ENCODE data around the gene PLA2G2F.

PLA2G2F gene

DNA sequence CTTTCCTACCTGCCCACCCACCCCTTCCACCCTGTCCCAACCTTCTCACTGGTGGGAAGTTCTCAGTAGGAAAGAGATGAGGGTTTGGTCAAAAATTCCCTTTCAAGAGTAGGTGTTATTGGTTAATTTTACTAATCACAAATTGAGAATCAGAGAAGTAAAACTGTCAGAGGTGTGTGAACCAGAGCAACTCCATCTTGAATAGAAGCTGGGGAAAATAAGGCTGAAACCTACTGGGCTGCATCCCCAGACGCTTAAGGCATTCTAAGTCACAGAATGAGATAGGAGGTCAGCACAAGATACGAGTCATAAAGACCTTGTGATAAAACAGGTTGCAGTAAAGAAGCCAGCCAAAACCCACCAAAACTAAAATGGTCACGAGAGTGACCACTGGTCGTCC, 31.3 kb upstream of the PLA2G2F start:
- TF ChIP-seq ZNF274 (IDR thresholded peaks at IDR 0.05; ENCODE audit: low read depth, low read length), result no peak
- H3K4me3 ChIP-seq (ENCODE audit: low read length), result no peak overlapping the region

DNA sequence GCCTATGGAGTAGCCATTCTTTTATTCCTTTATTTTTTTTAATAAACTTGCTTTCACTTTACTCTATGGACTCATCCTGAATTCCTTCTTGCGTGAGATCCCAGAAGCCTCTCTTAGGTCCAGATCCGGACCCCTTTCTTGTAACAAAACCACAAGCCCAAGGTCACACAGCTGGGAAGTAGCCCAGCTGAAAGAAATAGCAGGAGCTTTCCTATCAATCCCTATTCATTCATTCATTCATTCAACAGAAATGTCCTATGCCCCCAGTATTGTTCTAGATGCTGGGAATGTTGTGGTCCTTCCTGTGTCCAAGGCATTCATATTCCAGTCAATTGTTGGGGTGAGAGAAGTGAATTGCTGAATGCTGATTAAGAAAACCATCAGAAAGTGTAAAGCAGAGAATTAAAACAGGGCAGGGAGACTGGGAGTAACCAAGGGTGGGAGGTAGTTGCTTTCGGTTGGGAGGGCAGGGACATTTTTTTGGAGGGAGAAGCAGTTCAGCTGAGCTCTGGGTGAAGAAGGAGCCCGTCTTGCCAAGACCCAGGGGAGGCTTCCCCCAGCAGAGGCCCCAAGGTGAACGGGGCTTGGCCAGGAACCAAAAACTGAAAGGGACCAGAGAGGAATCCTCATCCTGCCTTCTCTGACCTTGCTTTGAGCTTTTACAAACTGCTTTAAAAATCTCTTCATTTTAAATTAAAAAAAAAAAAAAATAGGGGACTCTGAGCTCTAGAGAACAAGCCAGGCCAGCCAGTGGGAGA, 30.6 kb upstream of the PLA2G2F start:
- no peak for TF ChIP-seq ZNF274 (IDR thresholded peaks at IDR 0.05; ENCODE audit: low read depth, low read length)
- H3K4me3 ChIP-seq (ENCODE audit: low read length), result no peak overlapping the region

DNA sequence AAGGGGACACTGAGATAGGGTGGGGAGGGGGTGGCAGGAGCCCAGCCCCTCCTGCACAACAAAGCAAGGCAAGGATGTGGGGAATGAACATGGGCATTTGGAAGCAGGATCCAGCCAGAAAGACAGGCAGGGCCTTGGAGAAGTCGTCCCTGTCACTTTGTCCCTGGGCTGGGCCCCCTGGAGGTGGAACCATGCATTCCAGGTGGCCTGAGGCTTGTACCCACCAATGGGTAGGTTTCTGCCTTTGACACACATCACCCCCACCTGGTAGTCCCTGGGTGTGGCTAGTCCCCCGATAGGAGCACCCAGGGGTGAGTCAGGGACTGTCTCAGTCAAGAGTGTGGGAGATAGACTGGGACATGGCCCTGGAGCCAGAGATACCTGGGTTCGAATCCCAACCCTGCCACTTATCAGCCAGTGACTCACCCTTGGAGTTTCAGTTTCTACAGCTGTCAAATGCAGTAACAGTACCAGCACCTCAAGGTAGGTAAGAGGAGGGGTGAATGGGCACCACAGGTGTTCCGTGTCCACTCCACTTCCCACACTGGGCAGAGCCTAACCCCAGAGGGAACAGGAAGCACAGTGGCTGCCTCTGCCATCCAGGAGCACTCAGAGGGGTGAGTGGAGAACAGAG, 29.8 kb upstream of the PLA2G2F start:
- no peak overlapping the region for H3K4me3 ChIP-seq (ENCODE audit: low read length)
- no peak for TF ChIP-seq ZNF274 (IDR thresholded peaks at IDR 0.05; ENCODE audit: low read depth, low read length)

DNA sequence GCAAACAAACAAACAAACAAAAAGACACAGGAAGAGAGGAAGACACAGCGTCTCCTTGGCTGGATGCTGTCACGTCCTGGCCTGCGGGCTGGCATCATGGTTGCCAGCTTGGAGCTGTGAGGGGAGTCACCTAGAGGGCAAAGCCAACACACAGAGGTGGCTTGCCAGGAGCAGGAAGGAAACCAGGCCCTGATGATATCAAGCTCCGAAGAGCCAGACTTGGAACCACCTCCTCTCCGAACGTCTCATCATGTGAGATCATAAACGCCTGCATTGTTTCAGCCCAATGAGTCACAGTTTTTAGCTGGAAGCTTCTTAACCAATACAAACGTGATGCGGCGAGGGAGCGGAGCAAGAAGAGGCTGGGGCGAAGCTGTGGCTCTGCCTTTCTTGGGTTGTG, 28.4 kb upstream of the PLA2G2F start:
- H3K4me3 ChIP-seq (ENCODE audit: low read length), result no peak overlapping the region
- TF ChIP-seq ZNF274 (IDR thresholded peaks at IDR 0.05; ENCODE audit: low read depth, low read length), result no peak

DNA sequence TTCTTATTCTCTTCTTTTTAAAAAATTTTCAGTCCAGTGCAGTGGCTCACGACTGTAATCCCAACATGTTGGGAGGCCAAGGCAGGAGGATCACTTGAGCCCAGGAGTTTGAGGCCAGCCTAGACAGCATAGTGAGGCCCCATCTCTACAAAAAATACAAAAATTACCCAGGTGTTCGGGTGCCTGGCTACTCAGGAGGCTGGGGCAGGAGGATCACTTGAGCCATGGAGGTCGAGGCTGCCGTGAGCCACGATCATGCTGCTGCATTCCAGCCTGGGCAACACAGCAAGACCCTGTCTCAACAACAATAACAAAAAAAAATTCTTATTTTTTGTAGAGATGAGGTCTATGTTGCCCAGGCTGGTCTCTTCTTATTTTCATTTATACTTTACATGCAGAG, 27.7 kb upstream of the PLA2G2F start:
- TF ChIP-seq ZNF274 (IDR thresholded peaks at IDR 0.05; ENCODE audit: low read depth, low read length), result no peak
- H3K4me3 ChIP-seq (ENCODE audit: low read length), result no peak overlapping the region

DNA sequence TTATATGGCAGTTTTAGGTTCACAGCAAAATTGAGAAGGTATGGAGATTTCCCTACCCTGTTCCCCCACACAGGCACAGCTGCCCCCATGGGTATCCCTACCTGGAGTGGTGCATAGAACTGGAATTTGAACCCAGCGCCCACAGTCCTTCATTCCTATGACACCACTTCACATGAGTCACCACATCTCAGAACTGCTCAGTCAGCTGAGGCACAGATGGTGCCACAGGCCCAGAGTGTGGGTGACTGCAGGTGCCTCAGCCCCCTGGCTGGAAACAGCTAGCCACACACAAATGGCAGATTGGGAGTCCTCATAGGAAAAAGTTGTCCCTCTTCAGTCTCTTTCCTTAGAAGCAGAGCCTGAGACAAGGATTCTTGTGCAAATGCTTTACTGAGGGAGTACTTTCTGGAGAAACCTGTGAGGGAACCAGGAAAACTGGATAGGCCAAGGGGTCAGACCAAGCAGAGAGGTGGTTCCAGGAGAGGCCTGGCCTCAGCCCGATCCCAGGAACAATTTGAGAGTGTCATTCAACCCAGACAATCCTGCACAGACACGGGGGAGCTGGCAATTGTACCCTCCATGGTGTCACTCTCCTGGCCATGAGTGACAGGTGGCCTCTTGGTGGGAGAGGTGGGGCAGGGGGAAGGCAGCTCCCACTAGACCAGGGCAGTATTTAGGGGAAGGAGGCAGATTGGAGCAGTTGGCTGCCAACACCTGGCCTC, 26.7 kb upstream of the PLA2G2F start:
- H3K4me3 ChIP-seq (ENCODE audit: low read length), result no peak overlapping the region
- no peak for TF ChIP-seq ZNF274 (IDR thresholded peaks at IDR 0.05; ENCODE audit: low read depth, low read length)

DNA sequence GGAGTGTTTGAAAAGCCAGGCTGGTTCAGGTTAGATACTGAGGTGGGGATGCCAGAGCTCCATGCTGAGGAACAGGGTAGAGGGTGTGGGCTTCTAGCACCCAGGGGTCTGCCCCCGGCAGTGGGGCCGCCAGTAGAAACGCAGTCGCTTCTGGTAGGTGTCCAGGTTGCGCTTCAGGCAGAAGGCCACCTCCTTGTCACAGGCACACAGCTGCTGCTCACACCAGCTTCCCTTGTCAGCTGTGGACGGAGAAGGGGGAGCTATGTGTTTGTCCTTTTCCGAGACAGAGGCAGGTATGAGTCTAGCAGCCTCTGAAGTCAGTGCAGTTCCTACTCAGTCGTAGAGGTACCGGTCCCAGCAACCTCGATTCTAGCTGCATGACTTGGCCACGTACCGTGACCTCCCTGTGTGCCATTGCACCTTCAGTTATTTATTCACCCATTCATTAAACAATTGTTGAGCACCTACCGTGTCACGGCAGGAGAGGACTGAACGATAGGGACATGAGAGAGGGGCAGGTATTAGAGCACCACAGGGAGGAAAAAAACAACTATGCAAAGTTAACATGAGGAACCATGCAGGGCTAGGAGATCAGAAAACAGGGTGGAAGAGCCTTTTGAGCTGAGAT, 25.0 kb upstream of the PLA2G2F start:
- no peak for TF ChIP-seq ZNF274 (IDR thresholded peaks at IDR 0.05; ENCODE audit: low read depth, low read length)
- H3K4me3 ChIP-seq (ENCODE audit: low read length), result no peak overlapping the region

DNA sequence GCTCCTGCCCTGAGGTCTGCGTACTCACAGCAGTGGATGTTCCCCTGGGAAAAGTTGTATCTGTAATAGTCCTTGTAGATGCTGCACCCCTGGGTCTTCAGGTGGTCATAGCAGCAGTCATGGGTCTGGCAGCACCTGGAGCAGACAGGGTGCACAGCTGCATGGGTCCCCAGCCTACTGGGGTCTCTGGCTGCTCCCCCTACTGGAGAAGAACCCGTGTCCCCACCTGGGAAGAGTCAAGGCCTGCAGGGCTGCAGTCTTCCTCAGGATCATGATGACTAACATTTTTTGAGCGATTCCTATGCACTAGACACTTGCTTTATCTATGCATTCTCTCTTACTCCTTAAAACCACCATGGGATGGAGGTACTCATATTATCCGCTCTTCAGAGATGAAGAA, 23.6 kb upstream of the PLA2G2F start:
- no peak for TF ChIP-seq ZNF274 (IDR thresholded peaks at IDR 0.05; ENCODE audit: low read depth, low read length)

DNA sequence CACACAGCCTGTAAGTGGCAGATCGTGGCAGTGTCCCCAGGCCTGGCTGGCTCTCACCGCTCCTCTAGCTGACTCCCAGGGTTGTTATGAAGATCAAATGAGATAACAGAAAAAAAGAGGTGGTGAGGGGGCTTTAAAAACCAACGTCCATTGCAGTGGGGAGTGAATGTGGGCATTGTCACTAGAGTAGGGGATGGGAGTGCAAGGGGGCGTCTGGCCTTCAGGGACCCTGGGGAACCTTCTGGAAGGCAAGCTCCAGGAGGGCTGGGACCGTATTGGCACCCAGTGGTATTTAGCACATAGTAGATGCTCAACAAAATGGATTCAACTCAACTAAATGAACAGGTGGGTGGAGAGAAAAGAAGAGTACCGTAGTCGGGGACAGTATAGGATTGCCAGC, 23.2 kb upstream of the PLA2G2F start:
- no peak for TF ChIP-seq ZNF274 (IDR thresholded peaks at IDR 0.05; ENCODE audit: low read depth, low read length)
- no peak overlapping the region for H3K4me3 ChIP-seq (ENCODE audit: low read length)

More for the DNA sequence above, 23.6 kb upstream of the PLA2G2F start:
- no peak overlapping the region for H3K4me3 ChIP-seq (ENCODE audit: low read length)

DNA sequence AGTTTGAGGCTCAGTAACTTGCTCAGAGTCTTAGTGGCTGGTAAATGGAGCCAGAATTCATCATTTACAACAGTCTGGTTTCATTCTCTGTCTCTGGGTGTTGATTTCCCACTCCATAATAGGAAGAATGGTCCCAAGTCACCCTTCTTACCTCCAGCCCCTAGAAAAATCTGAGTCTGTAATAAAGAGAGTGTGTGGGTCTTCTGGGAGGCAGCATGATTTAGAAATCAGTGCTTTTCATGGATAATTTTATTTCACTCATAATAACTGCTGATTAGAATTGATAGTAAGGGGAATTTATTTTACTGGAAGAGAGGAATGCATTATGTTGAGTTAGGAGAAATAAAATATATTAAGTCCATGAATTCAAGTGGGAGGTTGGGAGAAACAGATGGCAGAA, 21.9 kb upstream of the PLA2G2F start:
- no peak overlapping the region for H3K4me3 ChIP-seq (ENCODE audit: low read length)

DNA sequence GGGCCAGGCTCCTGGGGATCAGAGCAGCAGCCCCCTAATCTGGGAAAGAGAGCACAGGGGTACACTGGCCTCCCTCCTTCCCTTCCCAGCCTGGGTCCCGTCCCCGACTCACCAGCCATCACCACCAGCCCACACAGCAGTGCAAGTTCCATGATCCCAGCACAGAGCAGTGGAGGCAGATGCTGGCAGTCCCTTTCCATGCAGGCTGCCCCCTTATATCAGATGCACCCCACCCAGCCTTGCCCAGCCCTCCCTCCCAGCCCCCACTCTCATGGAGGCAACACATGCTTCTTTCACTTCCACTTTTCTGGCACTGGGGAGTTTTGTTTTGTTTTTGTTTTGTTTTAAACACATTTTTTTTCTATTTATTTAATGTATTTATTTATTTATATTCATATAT, 19.8 kb upstream of the PLA2G2F start, which contains the start of gene PLA2G2D:
Gene PLA2G2D, minus strand, starts transcription at position 190 of the 400 bp plus-strand sequence. Its CDS starts 38 bp downstream, at position 152.
- no peak for TF ChIP-seq ZNF274 (IDR thresholded peaks at IDR 0.05; ENCODE audit: low read depth, low read length)
- no peak within 1 kb of the TSS for H3K4me3 ChIP-seq (ENCODE audit: low read length)

More for the DNA sequence above, 21.9 kb upstream of the PLA2G2F start:
- no peak for TF ChIP-seq ZNF274 (IDR thresholded peaks at IDR 0.05; ENCODE audit: low read depth, low read length)

DNA sequence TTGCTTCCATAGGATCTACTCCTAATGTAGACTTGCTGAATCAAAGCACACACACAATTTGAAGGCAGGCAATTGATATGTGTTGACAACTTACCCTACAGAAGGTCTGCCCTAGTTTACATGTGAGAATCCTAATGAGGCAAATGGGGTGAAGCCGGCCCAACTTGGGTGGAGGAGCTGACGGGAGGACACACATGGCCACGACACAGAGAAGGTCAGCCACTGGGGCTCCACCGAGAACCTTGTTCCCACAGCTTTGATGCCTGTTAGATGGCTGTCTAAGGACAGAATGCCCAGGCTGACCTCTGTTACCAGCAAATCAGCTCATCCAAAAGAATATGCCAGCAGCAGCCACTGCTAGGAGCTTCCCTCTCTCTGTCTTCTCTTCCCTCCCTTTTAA, 18.3 kb upstream of the PLA2G2F start:
- TF ChIP-seq ZNF274 (IDR thresholded peaks at IDR 0.05; ENCODE audit: low read depth, low read length), result no peak
- H3K4me3 ChIP-seq (ENCODE audit: low read length), result no peak overlapping the region

DNA sequence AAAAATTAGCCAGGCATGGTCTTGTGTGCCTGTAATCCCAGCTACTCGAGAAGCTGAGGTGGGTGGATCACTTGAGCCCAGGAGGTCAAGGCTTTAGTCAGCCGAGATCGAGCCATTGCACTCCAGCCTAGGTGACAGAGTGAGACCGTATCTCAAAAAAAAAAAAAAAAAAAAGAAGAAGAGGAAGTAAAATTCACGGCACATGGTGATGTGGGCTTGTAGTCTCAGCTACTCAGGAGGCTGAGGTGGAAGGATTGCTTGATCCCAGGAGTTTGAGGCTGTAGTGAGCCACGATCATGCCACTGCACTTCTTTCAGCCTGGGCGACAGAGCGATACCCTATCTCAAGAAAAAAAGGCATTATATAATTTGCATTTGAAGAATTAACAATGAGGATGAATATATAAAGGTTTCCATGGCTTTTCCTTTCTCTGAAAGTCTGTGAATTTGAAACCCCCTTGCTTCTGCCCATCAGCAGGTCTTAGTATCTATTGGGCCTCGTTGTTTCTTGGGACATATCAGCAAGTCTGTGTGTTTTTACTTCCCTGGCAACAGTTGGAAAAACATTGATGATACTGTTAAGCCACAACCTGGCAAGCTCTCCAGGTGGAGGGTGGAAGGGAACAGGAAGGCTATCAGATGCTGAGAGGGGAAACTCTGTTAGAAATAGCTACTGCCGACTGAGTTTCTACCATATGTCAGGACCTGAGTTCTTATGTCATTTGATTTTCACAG, 15.2 kb upstream of the PLA2G2F start:
- no peak overlapping the region for H3K4me3 ChIP-seq (ENCODE audit: low read length)
- no peak for TF ChIP-seq ZNF274 (IDR thresholded peaks at IDR 0.05; ENCODE audit: low read depth, low read length)

Data from GM08714 (cell line).